Vagina (tissue), 2 donors: Measurements from ENCODE around the gene APLP2. TPM values are rescaled to one million over a fixed set of nuclear protein-coding genes. Genes with fewer than 3 reads are reported as not detected.
"Not testable (repeated sequence)": the region's sequence is repeated elsewhere in the genome, so short reads cannot be mapped to it uniquely, and the experiment has no call there.

Experiments
- DNase-seq, 2 donors: peaks; one replicate each; pipeline ENCODE4 v3.0.0-alpha.2; 2017; ENCODE audit errors: extremely low spot score in 2 of 2
- H3K27ac ChIP-seq: fragments of 200-600 bp; sonication (generic); one replicate; pipeline ENCODE4 v1.5.1; 2019
- H3K27me3 ChIP-seq: fragments of 200-600 bp; sonication (generic); one replicate; pipeline ENCODE4 v1.5.1; 2019
- H3K36me3 ChIP-seq, 2 donors: fragments of 200-600 bp; sonication (generic); one replicate each; pipeline ENCODE4 v1.5.1; 2017 to 2019
- H3K4me1 ChIP-seq: fragments of 200-600 bp; sonication (generic); one replicate; pipeline ENCODE4 v1.5.1; 2019
- H3K4me3 ChIP-seq, 2 donors: fragments of 200-600 bp; sonication (generic); 1 replicate in 1 of 2; 2 replicates in 1 of 2; pipeline ENCODE4 v1.5.1; 2016 to 2019
- H3K9me3 ChIP-seq: fragments of 200-600 bp; sonication (generic); one replicate; pipeline ENCODE4 v1.5.1; 2019
- POLR2A ChIP-seq, 2 donors: fragments of 450-650 bp; IDR thresholded peaks; one replicate each; pipeline ENCODE4 v1.6.1; 2017; ENCODE audit warnings: antibody characterized with exemption in 2 of 2, mild to moderate bottlenecking in 2 of 2, moderate library complexity in 2 of 2
- POLR2AphosphoS5 ChIP-seq, 2 donors: sonication (generic); formaldehyde crosslinking; IDR thresholded peaks; one replicate each; pipeline ENCODE4 v1.9.0; 2017; ENCODE audit warnings: antibody characterized with exemption in 2 of 2, mild to moderate bottlenecking in 2 of 2, low read depth in 1 of 2; ENCODE audit not compliant: insufficient read depth in 1 of 2
- intact Hi-C: fragments of 100-400 bp; cut with DNase I; formaldehyde crosslinking; loops from one replicate; pipeline ENCODE4 v1.15.1; 2023
- small RNA-seq: library from RNA; depleted of rRNA; stranded (forward); fragments of <200 nt; gene quantifications from one replicate; pipeline ENCODE3, GENCODE V24; 2016
- total RNA-seq: library from RNA; depleted of rRNA; stranded (reverse); fragments of >200 nt; gene quantifications from one replicate; pipeline ENCODE4 v1.2.3, GENCODE V29; 2016
- TF ChIP-seq, protein P1 (sequence below), 3 experiments: fragments of 450-650 bp in 2 of 3; fragments of 200-600 bp in 1 of 3; sonication (generic) in 1 of 3; IDR thresholded peaks; one replicate each; pipeline ENCODE4 v1.5.1; 2017 to 2019; ENCODE audit warnings: antibody characterized with exemption in 3 of 3, mild to moderate bottlenecking in 2 of 3, moderate library complexity in 2 of 3

The APLP2 gene
- total RNA-seq, 1 donor from 2014 or later = 234 TPM

DNA sequence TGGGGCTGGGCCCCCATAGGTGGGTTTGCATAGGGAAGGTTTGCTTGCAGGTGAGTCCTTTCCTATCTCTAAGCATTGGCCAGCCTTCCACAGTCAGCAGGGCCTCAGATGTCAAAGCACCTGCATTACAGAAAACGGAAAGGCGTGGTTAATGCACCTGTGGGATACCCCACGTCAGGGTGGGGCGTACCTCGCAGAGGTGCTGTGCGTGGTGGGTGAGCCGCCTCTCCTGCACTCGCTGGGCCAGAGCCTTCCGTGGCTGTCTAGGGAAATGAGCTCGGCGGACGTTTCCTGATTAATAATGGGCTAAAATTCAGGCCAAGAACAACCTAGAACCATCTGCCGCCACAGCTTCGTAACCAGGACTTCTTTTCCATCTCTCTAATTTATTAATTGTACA lies 122.2 kb downstream of the APLP2 start:
- TF ChIP-seq POLR2AphosphoS5 (IDR thresholded peaks at IDR 0.05; ENCODE audit: insufficient read depth in 1 of 2, low read depth in 1 of 2) = no peak
- TF ChIP-seq, protein P1, sequence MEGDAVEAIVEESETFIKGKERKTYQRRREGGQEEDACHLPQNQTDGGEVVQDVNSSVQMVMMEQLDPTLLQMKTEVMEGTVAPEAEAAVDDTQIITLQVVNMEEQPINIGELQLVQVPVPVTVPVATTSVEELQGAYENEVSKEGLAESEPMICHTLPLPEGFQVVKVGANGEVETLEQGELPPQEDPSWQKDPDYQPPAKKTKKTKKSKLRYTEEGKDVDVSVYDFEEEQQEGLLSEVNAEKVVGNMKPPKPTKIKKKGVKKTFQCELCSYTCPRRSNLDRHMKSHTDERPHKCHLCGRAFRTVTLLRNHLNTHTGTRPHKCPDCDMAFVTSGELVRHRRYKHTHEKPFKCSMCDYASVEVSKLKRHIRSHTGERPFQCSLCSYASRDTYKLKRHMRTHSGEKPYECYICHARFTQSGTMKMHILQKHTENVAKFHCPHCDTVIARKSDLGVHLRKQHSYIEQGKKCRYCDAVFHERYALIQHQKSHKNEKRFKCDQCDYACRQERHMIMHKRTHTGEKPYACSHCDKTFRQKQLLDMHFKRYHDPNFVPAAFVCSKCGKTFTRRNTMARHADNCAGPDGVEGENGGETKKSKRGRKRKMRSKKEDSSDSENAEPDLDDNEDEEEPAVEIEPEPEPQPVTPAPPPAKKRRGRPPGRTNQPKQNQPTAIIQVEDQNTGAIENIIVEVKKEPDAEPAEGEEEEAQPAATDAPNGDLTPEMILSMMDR (IDR thresholded peaks at IDR 0.05) = no peak
- no peak for TF ChIP-seq POLR2A (IDR thresholded peaks at IDR 0.05)
- no peaks in the 10 kb centered on the region for H3K4me1 ChIP-seq
- DNase-seq = no peak
- H3K27ac ChIP-seq = no peak overlapping the region
- H3K36me3 ChIP-seq = peaks cover 0 to 6% of the 10 kb centered on the region in 2 donors
- intact Hi-C loops = no loop called here
- no peaks in the 10 kb centered on the region for H3K9me3 ChIP-seq
- no peaks in the 10 kb centered on the region for H3K27me3 ChIP-seq
- H3K4me3 ChIP-seq = no peak overlapping the region

- Histone ChIP-seq H3K27ac (no peak overlapping the region), H3K4me3 (no peak overlapping the region), H3K27me3 (no peaks in the 10 kb centered on the region), H3K36me3 (peaks cover 0 to 6% of the 10 kb centered on the region in 2 donors), H3K9me3 (no peaks in the 10 kb centered on the region), H3K4me1 (no peaks in the 10 kb centered on the region)
- TF ChIP-seq POLR2AphosphoS5 (IDR thresholded peaks at IDR 0.05; ENCODE audit: insufficient read depth in 1 of 2, low read depth in 1 of 2) = no peak
- no peak for TF ChIP-seq POLR2A (IDR thresholded peaks at IDR 0.05)
- TF ChIP-seq, protein P1 (IDR thresholded peaks at IDR 0.05) = no peak
- intact Hi-C loops = no loop called here
- DNase-seq = no peak
Measured at GRCh38 chr11:130192845-130193267, 123.2 kb downstream of the APLP2 start.

- H3K27me3 ChIP-seq, H3K4me3 ChIP-seq, H3K27ac ChIP-seq, H3K4me1 ChIP-seq, H3K9me3 ChIP-seq, DNase-seq, H3K36me3 ChIP-seq, intact Hi-C loops: not testable (repeated sequence)
Measured at GRCh38 chr11:130193551-130193950, 123.9 kb downstream of the APLP2 start.

Small RNAs within 50 kb of the gene (small RNA-seq; reads per million reads assigned to genes)
- gene RF00015 (not detected), gene RPL34P21 (not detected)

Other genes with a start within 250 kb of the APLP2 start
- gene NFRKB, start 174.3 kb upstream of the APLP2 start, total RNA-seq = 66.3 TPM
- 11.3 TPM for gene PRDM10, start 67.1 kb upstream of the APLP2 start, total RNA-seq
- 43.2 TPM for gene ST14, start 89.9 kb downstream of the APLP2 start, total RNA-seq
- gene ZBTB44, start 245.0 kb downstream of the APLP2 start, total RNA-seq = 70.7 TPM